Left lung (tissue), 10 donors: ENCODE results near the gene MAOA. TPM values are rescaled to one million over a fixed set of nuclear protein-coding genes. Genes with fewer than 3 reads are reported as not detected.

Source experiments
- ATAC-seq: fragments of 200-7000 bp; cut with Tn5 transposase; one replicate; pipeline ENCODE4 v1.9.1; 2020; ENCODE audit warnings: moderate library complexity
- DNase-seq, 4 donors: peaks; one replicate each; pipeline ENCODE4 v3.0.0-alpha.2; 2013 to 2020
- H3K27ac ChIP-seq, 2 donors: fragments of 200-600 bp; sonication (generic) in 1 of 2; one replicate each; pipeline versions ENCODE4 v1.5.0 to v1.8.0; 2020 to 2021
- H3K27me3 ChIP-seq, 2 donors: fragments of 200-600 bp; sonication (generic) in 1 of 2; one replicate each; pipeline versions ENCODE4 v1.5.0 to v1.8.0; 2020 to 2021
- H3K36me3 ChIP-seq, 2 donors: fragments of 200-600 bp; sonication (generic) in 1 of 2; one replicate each; pipeline versions ENCODE4 v1.5.0 to v1.8.0; 2020 to 2021
- H3K4me1 ChIP-seq, 2 donors: fragments of 200-600 bp; one replicate each; pipeline ENCODE4 v1.8.0; 2021
- H3K4me3 ChIP-seq, 2 donors: fragments of 200-600 bp; sonication (generic) in 1 of 2; one replicate each; pipeline versions ENCODE4 v1.5.0 to v1.8.0; 2020 to 2021; ENCODE audit warnings: mild to moderate bottlenecking in 1 of 2
- H3K9me3 ChIP-seq, 2 donors: fragments of 200-600 bp; sonication (generic) in 1 of 2; one replicate each; pipeline versions ENCODE4 v1.5.0 to v1.8.0; 2020 to 2021
- CTCF ChIP-seq, 2 donors: fragments of 200-600 bp; sonication (generic) in 1 of 2; IDR thresholded peaks; one replicate each; pipeline versions ENCODE4 v1.5.0 to v1.8.0; 2021; ENCODE audit warnings: antibody characterized with exemption in 2 of 2
- intact Hi-C, 2 donors: fragments of 100-400 bp; cut with DNase I; formaldehyde crosslinking; loops; one replicate each; pipeline versions ENCODE4 v1.11.2 to v1.14.2; 2022
- polyA plus RNA-seq, 6 donors: library from polyadenylated mRNA; unstranded; fragments of 120-200 nt; gene quantifications; one replicate each; pipeline ENCODE4 v1.2.1, GENCODE V29; 2013; ENCODE audit not compliant: insufficient read length in 6 of 6
- total RNA-seq, 2 donors: library from RNA; stranded (reverse); fragmentation: NEBNext Ultra II Directional; extraction: Animal tissue kit (Norgen Biotek cat#: 25700); gene quantifications; one replicate each; pipeline ENCODE4 v1.2.1, GENCODE V29; 2021
- donor health status: DM: no; HTN: yes; CAD: no.
- donor health status: DM: no; HTN: no; CAD: no.

Gene MAOA
- total and polyA plus RNA-seq, 8 donors: 54.2 to 159 (median 56.1) TPM

GRCh38 chrX:43633757-43634156 lies 22.3 kb upstream of the MAOA start:
- ATAC-seq: no peak
- intact Hi-C loops: no loop called here
- no peaks in the 10 kb centered on the region for H3K9me3 ChIP-seq
- H3K4me1 ChIP-seq: no peaks in the 10 kb centered on the region
- no peak for DNase-seq
- H3K27ac ChIP-seq: no peak overlapping the region
- no peak for TF ChIP-seq CTCF (IDR thresholded peaks at IDR 0.05)
- H3K4me3 ChIP-seq: no peak overlapping the region
- H3K36me3 ChIP-seq: no peaks in the 10 kb centered on the region
- no peaks in the 10 kb centered on the region for H3K27me3 ChIP-seq

GRCh38 chrX:43640482-43640881 lies 15.6 kb upstream of the MAOA start:
- Histone ChIP-seq H3K4me1 (peaks cover 0 to 4% of the 10 kb centered on the region in 2 donors), H3K4me3 (no peak overlapping the region), H3K27me3 (no peaks in the 10 kb centered on the region), H3K9me3 (no peaks in the 10 kb centered on the region), H3K27ac (no peak overlapping the region), H3K36me3 (no peaks in the 10 kb centered on the region)
- DNase-seq (no peak), ATAC-seq (no peak)
- intact Hi-C loops: no loop called here
- TF ChIP-seq CTCF (IDR thresholded peaks at IDR 0.05): no peak

- H3K36me3 ChIP-seq: no peaks in the 10 kb centered on the region
- no peak for DNase-seq
- intact Hi-C loops: no loop called here
- no peak for ATAC-seq
- no peak overlapping the region for H3K27ac ChIP-seq
- no peak for TF ChIP-seq CTCF (IDR thresholded peaks at IDR 0.05)
- no peaks in the 10 kb centered on the region for H3K27me3 ChIP-seq
- H3K9me3 ChIP-seq: no peaks in the 10 kb centered on the region
- no peak overlapping the region for H3K4me3 ChIP-seq
- H3K4me1 ChIP-seq: peaks cover 0 to 4% of the 10 kb centered on the region in 2 donors
Measured at GRCh38 chrX:43641691-43642090, 14.4 kb upstream of the MAOA start.

GRCh38 chrX:43643201-43643600 lies 12.9 kb upstream of the MAOA start:
- Histone ChIP-seq H3K27me3 (no peaks in the 10 kb centered on the region), H3K27ac (no peak overlapping the region), H3K4me1 (peaks cover 0 to 4% of the 10 kb centered on the region in 2 donors), H3K4me3 (no peak overlapping the region), H3K36me3 (no peaks in the 10 kb centered on the region), H3K9me3 (no peaks in the 10 kb centered on the region)
- DNase-seq (no peak), ATAC-seq (no peak)
- intact Hi-C loops: no loop called here
- no peak for TF ChIP-seq CTCF (IDR thresholded peaks at IDR 0.05)

GRCh38 chrX:43643662-43644061 lies 12.4 kb upstream of the MAOA start:
- H3K27me3 ChIP-seq: no peaks in the 10 kb centered on the region
- DNase-seq (no peak), ATAC-seq (no peak)
- H3K36me3 ChIP-seq: no peaks in the 10 kb centered on the region
- TF ChIP-seq CTCF (IDR thresholded peaks at IDR 0.05): no peak
- no peaks in the 10 kb centered on the region for H3K9me3 ChIP-seq
- peaks cover 0 to 4% of the 10 kb centered on the region in 2 donors for H3K4me1 ChIP-seq
- H3K27ac ChIP-seq: peak overlapping the region in 1 of 2 donors; percentile 50
- intact Hi-C loops: no loop called here
- H3K4me3 ChIP-seq: no peak overlapping the region
